Esophagus squamous epithelium (tissue), 5 donors: ENCODE results near the gene DYRK1B. TPM values are rescaled to one million over a fixed set of nuclear protein-coding genes. Genes with fewer than 3 reads are reported as not detected.

ENCODE experiments used
- DNase-seq: peaks from one replicate; lab custom pipeline; 2025; lab: John Stamatoyannopoulos, UW
- H3K27ac ChIP-seq, 4 donors: fragments of 200-600 bp; sonication (generic); one replicate each; pipeline ENCODE4 v1.5.1; 2016 to 2019; ENCODE audit warnings: mild to moderate bottlenecking in 1 of 4
- H3K27me3 ChIP-seq, 4 donors: fragments of 200-600 bp; sonication (generic); 1 replicate in 3 of 4; 2 replicates in 1 of 4; pipeline versions ENCODE4 v1.5.1 to v1.6.0; 2017 to 2021; ENCODE audit warnings: antibody characterized with exemption in 1 of 4
- H3K36me3 ChIP-seq, 3 donors: fragments of 200-600 bp; sonication (generic); one replicate each; pipeline ENCODE4 v1.5.1; 2016 to 2019
- H3K4me1 ChIP-seq, 3 donors: fragments of 200-600 bp; sonication (generic); one replicate each; pipeline ENCODE4 v1.5.1; 2017 to 2019
- H3K4me3 ChIP-seq, 4 donors: fragments of 200-600 bp; sonication (generic); 1 replicate in 3 of 4; 2 replicates in 1 of 4; pipeline ENCODE4 v1.5.1; 2016 to 2019; ENCODE audit warnings: mild to moderate bottlenecking in 2 of 4, moderate library complexity in 1 of 4
- H3K9me3 ChIP-seq, 3 donors: fragments of 200-600 bp; sonication (generic); one replicate each; pipeline ENCODE4 v1.5.1; 2016 to 2019
- CTCF ChIP-seq, 6 experiments: fragments of 450-650 bp in 4 of 6; fragments of 200-600 bp in 2 of 6; sonication (generic) in 2 of 6; IDR thresholded peaks; one replicate each; pipeline ENCODE4 v1.5.1; 2016 to 2019; ENCODE audit warnings: antibody characterized with exemption in 6 of 6, mild to moderate bottlenecking in 4 of 6, moderate library complexity in 4 of 6
- POLR2A ChIP-seq, 4 donors: fragments of 450-650 bp; IDR thresholded peaks; one replicate each; pipeline ENCODE4 v1.6.1; 2017; ENCODE audit warnings: antibody characterized with exemption in 4 of 4, mild to moderate bottlenecking in 4 of 4, moderate library complexity in 3 of 4
- whole genome bisulfite sequencing, 2 donors: methylation state at CpG; one replicate each; pipeline ENCODE4 v1.1.5; 2018; 5-methylcytosine and 5-hydroxymethylcytosine counted together
- intact Hi-C: fragments of 100-400 bp; cut with DNase I; formaldehyde crosslinking; loops from one replicate; pipeline ENCODE4 v1.15.0; 2022
- small RNA-seq, 4 donors: library from RNA; depleted of rRNA; stranded (forward); fragments of <200 nt; gene quantifications; one replicate each; pipeline ENCODE3, GENCODE V24; 2016
- total RNA-seq, 4 donors: library from RNA; depleted of rRNA; stranded (reverse); fragments of >200 nt; gene quantifications; one replicate each; pipeline ENCODE4 v1.1.0, GENCODE V29; 2016
- donor health status: DM: yes; HTN: yes; CAD: no.

Gene DYRK1B
- total RNA-seq, 4 donors from 2014 or later = 3.9 to 12.6 (median 6.3) TPM

GRCh38 chr19:39788244-39788643 is 45.7 kb downstream of the DYRK1B start:
- Histone ChIP-seq H3K27ac (no peak overlapping the region), H3K4me3 (no peak overlapping the region), H3K4me1 (peaks cover 0 to 5% (median 0%) of the 10 kb centered on the region in 3 donors), H3K27me3 (peaks cover 0 to 33% (median 0%) of the 10 kb centered on the region in 4 donors), H3K36me3 (no peaks in the 10 kb centered on the region), H3K9me3 (peaks cover 0 to 9% (median 4%) of the 10 kb centered on the region in 3 donors)
- DNase-seq = no peak
- TF ChIP-seq POLR2A (IDR thresholded peaks at IDR 0.05) = no peak
- no peak for TF ChIP-seq CTCF (IDR thresholded peaks at IDR 0.05)
- intact Hi-C loops = no loop called here

GRCh38 chr19:39780894-39781293 is 53.1 kb downstream of the DYRK1B start:
- H3K4me1 ChIP-seq = no peaks in the 10 kb centered on the region
- TF ChIP-seq POLR2A (IDR thresholded peaks at IDR 0.05) (no peak), CTCF (IDR thresholded peaks at IDR 0.05) (no peak)
- H3K9me3 ChIP-seq = no peaks in the 10 kb centered on the region
- H3K27ac ChIP-seq = no peak overlapping the region
- 76 to 78% methylated on average over 3 of the region's 3 CpGs for WGBS, 2 donors
- no peak for DNase-seq
- H3K36me3 ChIP-seq = no peaks in the 10 kb centered on the region
- no peak overlapping the region for H3K4me3 ChIP-seq
- H3K27me3 ChIP-seq = peaks cover 0 to 41% (median 0%) of the 10 kb centered on the region in 4 donors
- intact Hi-C loops = no loop called here

- no peak for DNase-seq
- H3K36me3 ChIP-seq = no peaks in the 10 kb centered on the region
- TF ChIP-seq POLR2A (IDR thresholded peaks at IDR 0.05) (no peak), CTCF (IDR thresholded peaks at IDR 0.05) (no peak)
- no peaks in the 10 kb centered on the region for H3K4me1 ChIP-seq
- no peaks in the 10 kb centered on the region for H3K9me3 ChIP-seq
- peaks cover 0 to 22% (median 0%) of the 10 kb centered on the region in 4 donors for H3K27me3 ChIP-seq
- H3K4me3 ChIP-seq = no peak within 1 kb of the TSS
- no peak within 1 kb of the TSS for H3K27ac ChIP-seq
- intact Hi-C loops = no loop called here
- 58 to 70% methylated on average over 4 of the region's 4 CpGs for WGBS, 2 donors
Observed at GRCh38 chr19:39778763-39779162, 55.2 kb downstream of the DYRK1B start, which contains the start of gene LEUTX. Gene LEUTX (plus strand): TSS chr19:39778854. CDS start chr19:39778921, 67 bp downstream.

Small RNA genes lying within 50 kb of the gene (small RNA-seq; reads per million reads assigned to genes)
- 0 reads per million in 4 donors for gene MIR6719

Other genes starting within 250 kb of the DYRK1B start
- gene LGALS13, start 231.6 kb downstream of the DYRK1B start, total RNA-seq = not detected
- not detected for gene LGALS16, start 178.2 kb downstream of the DYRK1B start, total RNA-seq
- gene LGALS14, start 129.7 kb downstream of the DYRK1B start, total RNA-seq = not detected
- not detected for gene CLC, start 96.1 kb downstream of the DYRK1B start, total RNA-seq
- not detected for gene LEUTX, start 55.3 kb downstream of the DYRK1B start, total RNA-seq
- gene FBL, start 12.2 kb upstream of the DYRK1B start, total RNA-seq = 100 to 1,000 TPM; 184 to 226 (median 193) TPM
- 10 to 100 TPM in 3 of 4 donors, 1 to 10 TPM in 1; 5.7 to 79.9 (median 41.0) TPM for gene FCGBP, start 100.5 kb upstream of the DYRK1B start, total RNA-seq
- 100 to 1,000 TPM in 1 of 4 donors, 10 to 100 TPM in 3; 80.1 to 112 (median 94.8) TPM for gene PSMC4, start 137.0 kb upstream of the DYRK1B start, total RNA-seq
- gene ZNF546, start 162.9 kb upstream of the DYRK1B start, total RNA-seq = 1 to 10 TPM in 1 of 4 donors, under 1 TPM in 3; 0.53 to 2.5 (median 0.80) TPM
- gene ZNF780B, start 222.1 kb upstream of the DYRK1B start, total RNA-seq = 10 to 100 TPM in 1 of 4 donors, 1 to 10 TPM in 3; 3.5 to 14.9 (median 5.6) TPM